Stimulated activated CD4-positive, alpha-beta T cell treated with anti-CD3 and anti-CD28 coated beads, TNF-alpha, amount 100 ng/mL, for 24 hours (primary cell): ENCODE data around the gene SLC5A6.

Experiments used
- DNase-seq, 3 experiments: peaks; one replicate each; pipeline ENCODE4 v3.0.0-alpha.2; 2020; ENCODE audit warnings: low read depth in 3 of 3

The SLC5A6 gene

DNA sequence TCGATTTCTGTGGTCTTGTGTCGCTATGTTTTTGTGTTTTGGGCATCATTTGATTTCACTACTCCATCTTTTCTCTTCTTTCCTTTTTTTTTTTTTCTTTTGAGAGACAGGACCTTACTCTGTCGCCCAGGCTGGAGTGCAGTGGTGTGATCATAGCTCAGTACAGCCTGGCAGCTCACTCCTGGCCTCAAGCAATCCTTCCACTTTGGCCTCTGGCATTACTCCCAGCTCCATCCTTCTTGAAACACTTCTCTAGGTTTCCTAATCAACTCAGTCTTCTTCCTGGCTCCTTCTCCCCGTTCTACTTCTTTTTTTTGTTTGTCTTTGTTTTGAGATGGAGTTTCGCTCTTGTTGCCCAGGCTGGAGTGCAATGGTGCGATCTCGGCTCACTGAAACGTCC lies 36.7 kb downstream of the SLC5A6 start:
- DNase-seq: no peak

DNA sequence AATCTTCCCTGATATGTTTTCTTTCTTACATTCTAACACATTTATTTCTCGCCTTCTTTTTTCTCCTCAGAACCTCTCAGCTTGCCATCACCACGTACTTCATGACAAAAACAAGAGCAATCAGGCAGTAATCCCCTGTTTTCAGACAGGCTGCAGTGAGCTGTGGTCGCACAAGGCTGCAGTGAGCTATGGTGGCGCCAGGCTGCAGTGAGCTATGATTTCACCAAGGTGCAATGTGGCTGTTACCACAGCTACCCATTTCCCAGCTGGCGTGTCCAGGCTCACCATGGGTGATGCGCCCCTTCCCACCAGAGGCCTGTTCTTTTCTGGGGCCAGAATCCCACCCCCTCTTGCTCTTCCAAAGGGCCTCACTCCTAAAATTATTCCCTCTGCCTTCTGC lies 37.4 kb downstream of the SLC5A6 start:
- DNase-seq: no peak

DNA sequence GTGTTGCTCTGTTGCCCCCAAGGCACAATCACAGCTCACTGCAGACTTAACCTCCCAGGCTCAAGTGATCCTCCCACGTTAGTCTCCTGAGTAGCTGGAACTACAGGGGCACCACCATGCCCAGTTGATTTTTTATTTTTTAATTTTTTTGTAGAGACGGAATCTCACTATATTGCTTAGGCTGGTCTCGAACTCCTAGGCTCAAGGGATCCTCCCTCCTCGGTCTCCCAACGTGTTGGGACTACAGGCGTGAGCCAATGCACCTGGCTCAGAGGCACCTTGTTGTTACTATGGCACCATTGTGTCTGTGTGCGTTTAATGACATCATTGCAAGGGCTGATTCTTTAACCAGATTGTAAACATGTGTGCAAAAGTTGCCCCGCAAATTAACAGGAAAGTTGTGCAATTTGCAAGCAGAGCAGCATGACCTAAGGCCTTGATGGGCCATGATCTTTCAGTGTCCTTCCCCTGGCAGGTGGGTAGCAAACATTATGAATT lies 40.7 kb downstream of the SLC5A6 start:
- no peak for DNase-seq

DNA sequence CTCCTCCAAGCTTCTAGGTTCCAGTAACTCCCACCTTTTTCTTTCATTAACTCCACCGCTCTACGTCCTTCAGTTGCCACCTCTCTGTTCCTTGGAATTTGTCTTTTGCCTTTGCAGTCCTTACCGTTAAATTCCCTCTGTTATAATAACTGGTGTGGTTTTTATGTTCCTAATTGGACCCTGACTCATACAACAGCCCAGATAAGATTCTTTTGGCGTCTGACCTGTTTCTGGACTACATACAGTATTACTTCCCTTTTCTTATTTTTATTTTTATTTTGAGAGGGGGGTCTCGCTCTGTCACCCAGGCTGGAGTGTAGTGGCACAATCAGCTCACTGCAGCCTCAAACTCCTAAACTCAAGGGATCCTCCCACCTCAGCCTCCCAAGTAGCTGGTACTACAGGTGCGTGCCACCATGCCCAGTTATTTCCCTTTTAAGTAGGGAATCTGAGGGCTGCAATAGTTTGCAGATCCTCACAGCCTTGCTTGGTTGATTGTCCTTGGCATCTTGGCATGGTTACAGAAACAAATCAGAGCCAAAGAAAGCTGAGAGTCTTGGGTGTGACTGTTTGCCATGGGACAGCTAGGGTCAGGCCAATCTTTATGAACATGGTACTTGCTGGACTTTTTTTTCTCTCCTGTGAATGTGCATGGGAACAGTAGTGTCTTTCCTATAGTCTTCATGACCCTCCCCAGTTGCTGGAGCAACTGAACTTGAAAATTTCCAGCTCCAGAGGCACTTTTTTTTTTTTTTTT lies 41.3 kb downstream of the SLC5A6 start:
- DNase-seq: no peak

DNA sequence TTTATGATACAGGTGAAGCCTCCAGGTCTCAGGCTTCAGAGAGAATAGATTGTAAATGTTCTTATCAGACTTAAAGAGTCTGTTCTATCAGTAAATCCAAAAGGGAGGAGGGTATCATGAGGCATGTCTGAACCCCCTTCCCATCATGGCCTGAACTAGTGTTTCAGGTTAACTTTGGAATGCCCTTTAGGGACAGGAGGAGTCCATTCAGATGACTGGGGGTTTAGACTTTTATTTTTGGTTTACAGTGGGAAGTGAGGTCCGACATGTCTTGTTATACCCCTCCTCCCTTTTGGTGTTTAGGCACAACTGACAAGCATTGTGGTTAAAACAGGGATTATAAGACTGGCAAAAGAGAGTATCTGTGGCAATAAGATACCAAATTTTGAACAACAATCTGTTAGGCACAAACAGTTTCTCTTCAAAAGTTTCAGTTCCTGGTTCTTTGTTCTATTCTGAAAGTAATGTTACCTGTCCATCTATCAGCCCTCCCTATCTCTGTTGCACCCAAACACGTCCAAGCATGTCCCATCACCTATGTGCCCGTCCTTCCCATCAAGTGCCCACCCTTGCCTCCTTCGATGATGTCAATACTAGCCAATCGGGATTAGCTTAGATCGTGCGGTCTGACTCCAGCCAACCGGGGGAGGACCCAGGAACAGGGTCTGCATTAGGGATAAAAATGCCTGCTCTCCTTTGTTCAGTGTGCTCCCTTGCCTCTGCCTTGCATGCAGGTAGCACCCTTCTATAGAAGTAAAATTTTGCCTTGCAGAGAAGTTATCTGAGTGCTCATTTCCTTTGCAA lies 46.9 kb downstream of the SLC5A6 start:
- no peak for DNase-seq

DNA sequence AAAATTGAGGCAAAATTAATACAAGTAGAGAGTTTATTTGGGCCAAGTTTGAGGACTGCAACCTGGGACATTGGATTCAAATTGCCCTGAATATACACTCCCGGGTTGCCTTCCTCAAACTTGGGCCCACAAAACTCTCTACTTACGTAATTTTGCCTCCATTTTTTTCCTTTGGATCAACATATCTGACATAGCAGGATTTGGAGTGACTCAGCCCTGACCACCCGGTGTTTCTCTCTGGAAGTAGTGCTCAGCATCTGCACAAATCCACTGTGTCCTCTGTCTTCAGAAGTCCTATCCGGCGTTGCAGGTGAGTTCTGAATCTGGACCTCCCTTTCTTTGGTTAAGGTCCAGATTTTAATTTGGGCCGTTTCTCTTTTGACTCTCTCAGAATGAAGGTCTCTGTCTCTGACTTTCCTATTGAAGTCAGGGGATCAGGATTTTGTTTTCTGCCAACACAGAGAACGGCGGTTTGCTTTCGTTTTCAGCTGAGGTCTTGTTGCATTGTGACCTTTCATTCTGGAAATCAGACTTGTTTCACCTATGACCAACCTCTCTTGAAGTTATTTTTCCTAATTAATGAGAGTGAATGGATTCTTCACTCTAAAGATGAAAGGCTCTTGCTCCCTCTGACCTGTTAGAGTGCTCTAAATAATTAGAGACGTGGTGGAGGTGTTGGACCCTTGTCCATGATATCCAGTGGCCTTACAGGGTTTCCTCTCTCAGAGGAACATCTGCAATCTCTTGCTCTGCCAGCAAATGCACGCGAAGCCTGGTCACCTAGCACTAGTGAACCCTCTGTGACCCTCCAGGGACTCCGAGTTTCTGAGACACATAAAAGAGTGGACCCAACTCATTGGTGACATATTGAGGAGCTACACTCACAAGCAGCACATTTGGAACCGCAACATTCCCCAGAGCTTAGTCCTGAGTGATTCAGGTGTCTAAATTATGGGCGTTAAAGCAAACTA lies 49.6 kb downstream of the SLC5A6 start:
- DNase-seq: no peak

DNA sequence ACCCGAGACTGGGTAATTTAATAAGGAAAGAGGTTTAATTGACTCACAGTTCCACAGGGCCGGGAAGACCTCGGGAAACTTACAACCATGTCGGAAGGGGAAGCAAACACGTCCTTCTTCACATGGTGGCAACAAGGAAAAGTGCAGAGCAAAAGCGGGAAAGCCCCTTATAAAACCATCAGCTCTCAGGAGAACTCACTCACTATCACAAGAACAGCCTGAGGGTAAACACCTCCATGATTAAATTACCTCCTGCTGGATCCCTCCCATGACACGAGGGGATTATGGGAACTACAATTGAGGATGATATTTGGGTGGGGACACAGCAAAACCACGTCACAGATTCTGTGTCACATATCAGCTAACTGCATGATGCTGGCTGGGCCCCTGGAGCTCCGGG lies 51.9 kb downstream of the SLC5A6 start:
- DNase-seq: no peak

DNA sequence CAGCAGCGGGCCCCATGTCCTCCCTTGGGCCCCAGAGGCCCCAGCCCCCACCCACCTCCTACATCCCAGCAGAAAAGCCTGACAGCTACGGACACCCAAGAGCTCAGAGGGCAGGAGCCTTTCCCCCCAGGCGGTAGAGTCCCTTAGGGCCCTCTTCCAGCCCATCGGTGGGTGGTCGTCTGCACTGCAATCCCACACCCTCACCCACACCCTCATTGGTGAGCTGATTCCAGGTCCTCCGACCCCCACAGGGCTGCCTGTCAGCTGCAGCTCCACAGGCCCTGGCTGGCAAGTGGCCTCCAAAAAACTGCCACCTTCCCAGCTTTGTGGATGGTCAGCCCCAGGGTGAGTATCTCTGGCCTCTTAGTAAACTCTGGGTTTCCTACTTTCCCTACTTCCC lies 52.8 kb downstream of the SLC5A6 start:
- no peak for DNase-seq

DNA sequence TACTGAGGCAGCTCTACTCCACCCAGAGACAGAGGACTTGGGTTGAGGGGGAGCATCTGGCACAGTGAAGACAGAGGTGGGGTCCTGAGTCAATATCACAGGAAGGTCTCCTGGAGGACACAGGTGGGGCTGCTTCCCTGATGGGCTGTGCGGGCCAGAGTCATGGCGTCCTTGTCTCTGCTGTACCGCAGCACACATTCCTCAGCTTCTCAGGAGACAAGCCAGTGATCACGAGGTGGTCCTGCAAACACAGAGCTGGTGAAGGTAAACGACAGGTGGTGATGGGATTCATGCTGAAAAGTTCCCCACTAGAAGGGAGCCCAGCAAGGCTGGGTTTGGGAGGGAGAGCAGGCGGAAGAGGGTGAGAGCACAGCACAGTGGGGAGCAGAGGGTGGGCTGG lies 53.6 kb downstream of the SLC5A6 start:
- DNase-seq: no peak

DNA sequence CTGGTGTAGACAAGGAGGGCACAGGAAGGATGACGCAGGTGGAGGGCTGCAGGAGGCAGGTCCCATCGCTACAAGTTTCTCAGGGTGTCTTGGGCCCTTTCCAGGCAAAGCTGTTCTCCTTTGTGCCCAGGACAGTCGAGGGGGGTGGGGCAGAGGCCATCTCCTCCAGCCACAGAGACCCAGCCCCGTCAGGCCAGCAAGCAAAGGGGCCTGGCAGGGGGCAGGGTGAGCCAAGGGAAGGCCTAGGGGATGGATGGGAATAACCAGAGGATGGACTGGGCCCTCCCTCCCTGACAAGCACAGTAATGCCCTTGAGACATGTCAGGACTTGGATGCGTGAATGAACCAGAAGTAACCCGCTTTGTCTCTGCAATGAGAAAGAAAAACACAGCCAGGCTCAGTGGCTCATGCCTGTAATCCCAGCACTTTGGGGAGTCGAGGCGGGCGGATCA lies 57.0 kb downstream of the SLC5A6 start:
- no peak for DNase-seq

DNA sequence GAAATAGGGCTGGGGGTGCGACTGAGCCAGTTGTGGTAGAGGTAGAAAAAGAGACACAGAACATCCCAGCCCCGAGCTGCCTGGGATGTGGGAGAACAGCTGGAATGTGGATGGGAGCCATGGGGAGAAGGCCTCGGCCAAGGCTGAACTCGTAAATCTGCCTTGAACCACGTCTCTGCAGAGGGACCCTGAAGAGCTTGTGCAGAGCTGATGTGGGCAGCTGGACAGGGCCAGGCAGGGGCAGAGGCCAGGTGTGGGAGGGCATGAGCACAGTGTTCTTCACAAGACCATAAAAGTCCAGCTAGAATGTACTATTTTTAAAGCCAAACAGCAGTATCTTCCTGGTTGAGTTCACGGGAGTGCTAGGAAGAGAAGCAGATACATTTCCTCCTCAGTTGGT lies 57.6 kb downstream of the SLC5A6 start:
- no peak for DNase-seq

DNA sequence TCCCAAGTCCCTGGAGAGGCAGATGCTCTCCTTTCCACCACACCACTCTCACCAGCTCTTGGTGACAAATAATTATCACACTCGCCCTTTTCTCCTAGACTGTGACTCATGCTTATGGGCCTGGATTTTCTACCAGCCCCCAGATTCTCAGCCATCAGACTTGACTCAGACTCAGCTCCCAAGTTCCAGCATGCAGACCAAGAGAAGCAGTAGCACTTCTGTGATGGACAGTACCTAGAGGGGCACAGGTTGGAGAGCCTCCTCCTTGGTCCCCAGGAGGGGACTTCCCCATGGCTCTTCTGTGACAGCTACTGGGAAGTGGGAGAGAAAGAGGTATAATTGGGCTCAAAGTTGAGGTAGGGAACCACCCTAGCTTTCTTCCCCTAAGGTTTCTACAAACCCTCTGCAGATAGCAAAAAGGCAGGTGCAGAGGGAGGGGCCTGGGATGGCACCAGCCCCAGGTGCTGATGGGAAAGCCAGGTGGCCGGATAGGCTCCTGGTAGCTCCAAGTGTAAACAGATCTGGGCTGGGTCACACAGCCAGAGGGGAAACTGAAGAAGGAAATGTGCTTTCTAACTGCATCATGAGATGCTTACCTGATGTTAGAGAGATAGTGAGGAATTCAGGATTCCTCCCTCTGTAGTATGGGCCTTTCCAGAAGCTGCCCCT lies 59.1 kb downstream of the SLC5A6 start:
- DNase-seq: no peak

DNA sequence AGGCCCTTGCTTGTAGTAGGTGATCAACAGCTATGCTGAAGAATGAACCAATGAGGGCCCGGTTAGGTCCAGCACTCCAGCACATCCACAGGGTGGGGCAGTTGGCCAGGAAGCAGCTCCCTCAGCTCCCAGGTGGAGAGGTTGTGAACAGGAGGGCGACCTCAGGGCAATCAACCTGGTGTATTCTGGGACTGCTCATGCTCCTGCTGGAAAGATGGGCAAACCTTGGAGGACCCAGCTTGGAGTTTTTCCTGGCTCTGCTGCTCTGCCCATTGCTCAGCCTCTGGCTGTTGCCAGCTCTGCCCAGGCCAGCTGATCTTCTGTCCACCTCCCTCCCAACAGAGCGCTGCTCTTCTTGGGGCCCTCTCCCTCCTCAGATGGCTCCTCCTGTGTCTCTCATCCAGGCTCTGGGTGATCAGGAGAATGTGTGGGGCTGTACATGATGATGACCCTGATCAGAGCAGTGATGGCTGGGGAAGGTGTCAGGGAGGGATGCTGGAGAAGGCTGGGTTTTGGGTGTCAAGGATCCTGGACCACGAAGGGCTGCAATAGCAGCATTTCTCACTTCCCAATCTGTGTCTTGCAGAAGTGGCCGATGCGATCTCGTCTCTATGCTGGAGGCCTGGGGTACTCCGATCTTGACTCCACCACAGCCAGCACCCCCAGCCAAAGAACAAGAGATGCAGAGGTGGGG lies 59.8 kb downstream of the SLC5A6 start:
- DNase-seq: no peak

DNA sequence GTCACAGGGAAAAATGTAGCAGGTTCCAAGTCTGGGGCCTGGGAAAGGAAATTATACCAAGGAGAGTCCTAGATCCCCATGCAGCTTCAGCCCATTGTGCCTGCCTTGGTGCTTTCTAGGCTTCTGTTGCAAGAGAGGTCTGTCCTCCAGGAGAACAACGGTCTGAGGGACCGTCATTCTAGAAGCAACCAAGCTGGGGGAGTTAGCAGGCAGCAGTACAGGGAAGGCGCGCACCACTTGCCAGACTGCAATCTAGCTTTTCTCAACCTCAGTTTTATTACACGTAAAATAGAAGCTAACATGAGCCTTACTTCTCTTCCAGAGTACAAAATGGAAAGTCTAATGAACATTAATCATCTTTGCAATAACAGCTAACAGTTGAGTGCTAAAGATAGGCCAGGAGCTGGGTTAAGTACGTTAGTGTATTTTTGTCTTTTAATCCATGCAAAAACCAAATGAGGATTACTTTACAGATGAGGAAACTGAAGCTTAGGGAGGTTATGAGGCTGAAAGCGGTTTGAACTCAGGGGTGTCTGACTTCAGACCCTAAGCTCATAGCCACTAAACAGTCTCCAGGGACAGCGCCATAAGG lies 61.3 kb downstream of the SLC5A6 start:
- no peak for DNase-seq
